Measurements from ENCODE around the gene MRPL9. TPM values are rescaled to one million over a fixed set of nuclear protein-coding genes. Genes with fewer than 3 reads are reported as not detected.

The MRPL9 gene
- total RNA-seq, 1 donor from 2014 or later, result 75.0 TPM

DNA sequence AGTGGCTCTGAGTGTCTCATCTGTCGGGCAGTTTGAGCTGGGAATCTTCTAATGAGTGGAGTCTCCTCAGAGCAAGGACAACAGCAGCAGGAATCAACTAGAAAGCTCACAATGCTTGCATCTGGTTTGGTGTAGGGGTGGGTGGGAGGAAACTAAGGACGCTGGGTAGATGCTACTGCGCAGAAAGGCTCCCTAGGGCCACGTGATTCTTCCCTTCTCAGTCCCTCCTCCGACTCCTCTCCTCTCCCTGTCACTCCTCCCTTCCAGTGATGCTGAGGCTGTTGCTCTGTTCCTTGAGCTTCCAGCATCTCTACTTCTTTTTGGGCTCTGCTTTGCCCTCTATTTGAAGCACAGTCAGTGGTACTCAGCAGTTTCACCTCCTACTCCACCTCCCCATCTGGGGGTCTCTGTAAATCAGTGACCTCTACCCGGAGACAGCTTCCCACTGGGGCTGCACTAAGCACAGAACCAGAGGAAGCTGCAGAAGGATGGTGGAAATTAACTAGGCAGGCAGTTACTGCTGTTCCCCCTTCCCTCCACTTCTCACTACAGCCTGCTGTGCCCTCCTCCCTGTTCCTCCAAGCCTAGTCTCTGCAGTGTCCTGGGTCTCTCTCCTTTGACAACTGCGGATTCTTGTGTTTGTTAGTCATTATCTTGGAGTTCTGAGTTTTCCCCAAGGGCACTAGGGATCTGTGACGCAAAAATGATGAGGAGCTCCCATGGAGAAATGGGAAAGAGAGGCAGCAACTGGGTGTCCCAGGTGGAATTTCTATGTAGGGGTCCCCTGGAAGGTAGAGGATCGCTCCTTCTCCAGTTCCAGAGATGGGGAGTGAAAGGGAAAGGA, 36.1 kb upstream of the MRPL9 start:
- no peak for DNase-seq
- Mint-ChIP-seq H3K4me3 (ENCODE audit: unreplicated experiment) (peak overlapping the region; percentile 20), H3K27me3 (ENCODE audit: unreplicated experiment) (peaks cover 11% of the 10 kb centered on the region), H3K9me3 (ENCODE audit: unreplicated experiment) (peaks cover 2% of the 10 kb centered on the region), H3K27ac (ENCODE audit: unreplicated experiment) (no peak overlapping the region), H3K4me1 (ENCODE audit: low read depth, unreplicated experiment) (peaks cover 2% of the 10 kb centered on the region), H3K36me3 (ENCODE audit: unreplicated experiment) (peaks cover 7% of the 10 kb centered on the region)
- TF ChIP-seq, protein P1, sequence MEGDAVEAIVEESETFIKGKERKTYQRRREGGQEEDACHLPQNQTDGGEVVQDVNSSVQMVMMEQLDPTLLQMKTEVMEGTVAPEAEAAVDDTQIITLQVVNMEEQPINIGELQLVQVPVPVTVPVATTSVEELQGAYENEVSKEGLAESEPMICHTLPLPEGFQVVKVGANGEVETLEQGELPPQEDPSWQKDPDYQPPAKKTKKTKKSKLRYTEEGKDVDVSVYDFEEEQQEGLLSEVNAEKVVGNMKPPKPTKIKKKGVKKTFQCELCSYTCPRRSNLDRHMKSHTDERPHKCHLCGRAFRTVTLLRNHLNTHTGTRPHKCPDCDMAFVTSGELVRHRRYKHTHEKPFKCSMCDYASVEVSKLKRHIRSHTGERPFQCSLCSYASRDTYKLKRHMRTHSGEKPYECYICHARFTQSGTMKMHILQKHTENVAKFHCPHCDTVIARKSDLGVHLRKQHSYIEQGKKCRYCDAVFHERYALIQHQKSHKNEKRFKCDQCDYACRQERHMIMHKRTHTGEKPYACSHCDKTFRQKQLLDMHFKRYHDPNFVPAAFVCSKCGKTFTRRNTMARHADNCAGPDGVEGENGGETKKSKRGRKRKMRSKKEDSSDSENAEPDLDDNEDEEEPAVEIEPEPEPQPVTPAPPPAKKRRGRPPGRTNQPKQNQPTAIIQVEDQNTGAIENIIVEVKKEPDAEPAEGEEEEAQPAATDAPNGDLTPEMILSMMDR (IDR thresholded peaks at IDR 0.05; ENCODE audit: partially characterized antibody, unreplicated experiment), result no peak

DNA sequence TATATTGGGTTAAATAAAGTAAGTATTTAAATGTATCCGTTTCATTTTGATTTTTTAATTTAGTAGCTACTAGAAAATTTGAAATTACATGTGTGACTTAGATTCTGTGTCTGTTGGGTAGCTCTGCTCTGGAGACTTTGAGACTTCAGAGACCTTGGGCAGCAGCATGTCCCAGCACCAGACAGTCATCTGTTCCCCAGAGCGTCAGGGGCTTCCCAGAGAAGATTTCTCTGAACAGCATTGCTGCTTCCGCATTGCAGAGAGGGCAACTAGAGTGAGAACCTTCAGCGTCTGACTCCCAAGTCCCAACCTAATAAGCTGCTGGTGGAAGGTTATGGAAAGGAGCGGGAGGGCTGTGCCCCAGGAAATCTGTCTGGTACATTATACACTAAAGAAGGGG, 35.3 kb upstream of the MRPL9 start:
- Mint-ChIP-seq H3K27ac (ENCODE audit: unreplicated experiment) (no peak overlapping the region), H3K27me3 (ENCODE audit: unreplicated experiment) (peaks cover 9% of the 10 kb centered on the region), H3K9me3 (ENCODE audit: unreplicated experiment) (peaks cover 2% of the 10 kb centered on the region), H3K4me1 (ENCODE audit: low read depth, unreplicated experiment) (peaks cover 2% of the 10 kb centered on the region), H3K4me3 (ENCODE audit: unreplicated experiment) (no peak overlapping the region), H3K36me3 (ENCODE audit: unreplicated experiment) (peaks cover 7% of the 10 kb centered on the region)
- DNase-seq, result no peak
- TF ChIP-seq, protein P1 (IDR thresholded peaks at IDR 0.05; ENCODE audit: partially characterized antibody, unreplicated experiment), result no peak

DNA sequence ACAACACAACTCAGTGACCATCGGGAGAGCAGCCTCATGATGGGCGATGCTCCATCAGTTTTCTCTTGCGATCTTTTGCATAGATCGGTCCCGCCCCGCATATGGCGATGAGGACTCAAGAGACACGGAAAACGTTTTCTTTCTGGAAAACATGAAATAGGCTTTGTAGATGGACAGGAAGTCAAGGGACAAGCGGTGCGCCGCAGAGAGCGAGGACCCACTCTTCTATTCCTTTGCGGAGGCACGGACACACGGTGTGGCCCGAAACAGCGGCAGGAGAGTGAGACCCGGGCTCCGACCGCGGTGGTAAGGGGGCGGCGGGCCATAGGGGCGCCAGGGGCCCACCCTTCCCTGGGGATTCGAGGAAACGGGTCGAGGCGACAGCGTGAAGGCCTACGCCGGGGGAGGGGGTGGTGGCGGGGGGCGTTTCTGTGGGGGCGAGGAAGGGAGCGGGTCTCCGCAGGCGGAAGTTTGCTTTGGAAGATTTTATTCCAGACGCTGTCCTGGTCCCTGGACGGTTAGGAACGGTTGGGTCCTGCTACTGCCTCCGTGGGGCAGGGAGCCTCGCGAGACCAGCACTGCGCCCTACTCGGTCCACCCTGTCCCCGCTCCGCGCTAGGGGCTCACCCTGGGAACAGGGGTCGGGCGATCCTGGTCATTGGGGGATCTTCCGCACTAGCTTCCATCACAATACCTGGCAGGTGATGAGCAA, 27.8 kb upstream of the MRPL9 start:
- TF ChIP-seq, protein P1 (IDR thresholded peaks at IDR 0.05; ENCODE audit: partially characterized antibody, unreplicated experiment), result no peak
- Mint-ChIP-seq H3K27ac (ENCODE audit: unreplicated experiment) (peak overlapping the region; percentile 100), H3K27me3 (ENCODE audit: unreplicated experiment) (peaks cover 12% of the 10 kb centered on the region), H3K9me3 (ENCODE audit: unreplicated experiment) (peaks cover 12% of the 10 kb centered on the region), H3K36me3 (ENCODE audit: unreplicated experiment) (no peaks in the 10 kb centered on the region), H3K4me3 (ENCODE audit: unreplicated experiment) (peak overlapping the region; percentile 100), H3K4me1 (ENCODE audit: low read depth, unreplicated experiment) (peaks cover 8% of the 10 kb centered on the region)
- DNase-seq, result peak; percentile 63

DNA sequence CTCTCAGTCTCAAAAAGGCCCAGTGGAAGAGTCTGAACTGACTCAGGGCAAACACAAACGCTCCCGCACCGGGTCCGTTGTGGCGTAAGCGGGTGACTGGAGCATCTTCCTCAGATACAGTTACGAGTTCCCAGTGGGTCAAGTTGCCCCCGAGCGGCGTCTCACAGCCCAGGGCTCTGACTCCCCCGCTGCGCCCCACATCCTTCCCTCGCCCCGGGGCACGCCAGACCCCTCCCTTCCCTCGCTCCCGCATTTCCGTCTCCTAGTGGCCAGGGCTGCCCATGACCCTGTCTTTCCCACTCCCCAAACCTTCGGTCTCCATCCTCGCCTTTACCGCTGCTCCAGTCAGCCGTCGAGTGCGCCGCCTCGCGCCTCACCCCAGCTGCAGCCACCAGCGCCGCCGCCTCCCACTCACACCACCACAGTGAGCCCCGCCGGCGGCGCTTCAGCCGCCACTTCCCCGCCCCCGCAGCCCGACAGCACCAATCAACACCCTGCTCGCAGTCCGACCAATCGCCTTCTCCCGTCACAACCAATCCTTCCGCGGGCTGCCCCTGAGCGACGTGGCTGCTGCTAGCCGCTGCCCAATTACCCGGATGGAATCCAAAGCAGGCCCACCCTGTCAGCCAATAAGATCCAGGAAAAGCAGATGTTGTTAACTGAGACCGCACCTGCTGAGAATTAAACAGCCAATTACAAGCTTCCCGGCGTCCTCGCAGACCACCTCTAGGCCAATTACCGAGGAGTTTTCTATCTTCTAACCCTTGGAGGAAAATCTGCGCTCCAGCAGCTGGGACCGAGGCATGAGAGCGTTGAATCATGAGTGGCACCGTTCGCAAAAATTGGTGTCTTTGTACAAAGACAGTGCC, 27.0 kb upstream of the MRPL9 start, which contains the start of gene TDRKH:
TSS of gene TDRKH (minus strand) at position 430 of the 869 bp plus-strand sequence. CDS start 7,478 bp downstream, outside the sequence.
- TF ChIP-seq, protein P1 (IDR thresholded peaks at IDR 0.05; ENCODE audit: partially characterized antibody, unreplicated experiment), result peak; percentile 48
- Mint-ChIP-seq H3K27me3 (ENCODE audit: unreplicated experiment) (peaks cover 12% of the 10 kb centered on the region), H3K9me3 (ENCODE audit: unreplicated experiment) (peaks cover 12% of the 10 kb centered on the region), H3K36me3 (ENCODE audit: unreplicated experiment) (no peaks in the 10 kb centered on the region), H3K4me3 (ENCODE audit: unreplicated experiment) (peak within 1 kb of the TSS; percentile 100), H3K27ac (ENCODE audit: unreplicated experiment) (peak within 1 kb of the TSS; percentile 100), H3K4me1 (ENCODE audit: low read depth, unreplicated experiment) (peaks cover 8% of the 10 kb centered on the region)
- DNase-seq, result peak; percentile 98
